ENCODE results near the gene RPL13. TPM values are rescaled to one million over a fixed set of nuclear protein-coding genes. Genes with fewer than 3 reads are reported as not detected.

The RPL13 gene
- total and polyA plus RNA-seq, 2 of the 13 experiments (the other 11 are each of a cell fraction or from before 2014, with no cell fraction given), result 2,988 to 4,411 TPM

DNA sequence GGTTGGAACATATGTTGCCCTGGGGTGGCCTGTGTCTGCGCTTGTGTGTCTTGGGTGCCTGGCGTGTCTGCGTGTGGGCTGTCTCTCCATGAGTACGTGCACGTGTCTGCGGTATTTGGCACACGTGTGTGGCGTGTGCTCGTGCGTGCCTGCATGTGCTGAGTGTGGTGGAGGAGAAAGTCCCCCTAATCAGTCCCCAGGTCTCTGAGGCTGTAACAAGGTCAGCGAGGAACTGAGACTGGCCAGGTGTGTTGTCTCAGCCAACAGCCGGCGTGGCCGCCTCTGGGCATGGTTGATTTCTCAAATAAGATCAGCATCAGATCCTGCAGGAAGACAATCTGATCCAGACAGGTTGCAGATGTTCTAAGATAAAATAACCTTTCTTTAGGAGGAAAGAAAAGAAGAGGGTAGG is 11.6 kb downstream of the RPL13 start (continued):
- TF ChIP-seq ZNF775 (CRISPR knock-in tag; IDR thresholded peaks at IDR 0.05; ENCODE audit: borderline replicate concordance) (no peak), EHMT2 (IDR thresholded peaks at IDR 0.05; ENCODE audit: borderline replicate concordance, low read depth, low read length) (no peak), MATR3 (CRISPR knock-in tag; IDR thresholded peaks at IDR 0.05) (no peak), GFI1 (CRISPR knock-in tag; IDR thresholded peaks at IDR 0.05; ENCODE audit: borderline replicate concordance) (no peak), BRCA1 (CRISPR knock-in tag; IDR thresholded peaks at IDR 0.05) (no peak), KDM4B (CRISPR knock-in tag; IDR thresholded peaks at IDR 0.05) (no peak), ELF4 (CRISPR knock-in tag; IDR thresholded peaks at IDR 0.05; ENCODE audit: borderline replicate concordance) (no peak), ZNF350 (CRISPR knock-in tag; IDR thresholded peaks at IDR 0.05; ENCODE audit: borderline replicate concordance, low read depth) (0 out of 2 replicates have a peak, but pooled peaks have one; percentile 0), ZNF7 (CRISPR knock-in tag; IDR thresholded peaks at IDR 0.05) (no peak), CHCHD3 (CRISPR knock-in tag; IDR thresholded peaks at IDR 0.05) (no peak), ZNF674 (CRISPR knock-in tag; IDR thresholded peaks at IDR 0.05; ENCODE audit: low read depth) (no peak), RELA (CRISPR knock-in tag; IDR thresholded peaks at IDR 0.05) (no peak), KLF16 (CRISPR knock-in tag; IDR thresholded peaks at IDR 0.05) (no peak; a peak in 1 of 4 replicates), ZNF83 (CRISPR knock-in tag; IDR thresholded peaks at IDR 0.05; ENCODE audit: borderline replicate concordance) (0 out of 2 replicates have a peak, but pooled peaks have one; percentile 14), FOXP1 (IDR thresholded peaks at IDR 0.05) (no peak), FOXP1 (CRISPR knock-in tag; IDR thresholded peaks at IDR 0.05) (no peak), SRY (CRISPR knock-in tag; IDR thresholded peaks at IDR 0.05) (no peak), NBN (conservative IDR thresholded peaks at IDR 0.05) (no peak), ZNF550 (CRISPR knock-in tag; IDR thresholded peaks at IDR 0.05; ENCODE audit: borderline replicate concordance) (0 out of 2 replicates have a peak, but pooled peaks have one; percentile 69)
- TF ChIP-seq, protein P1, sequence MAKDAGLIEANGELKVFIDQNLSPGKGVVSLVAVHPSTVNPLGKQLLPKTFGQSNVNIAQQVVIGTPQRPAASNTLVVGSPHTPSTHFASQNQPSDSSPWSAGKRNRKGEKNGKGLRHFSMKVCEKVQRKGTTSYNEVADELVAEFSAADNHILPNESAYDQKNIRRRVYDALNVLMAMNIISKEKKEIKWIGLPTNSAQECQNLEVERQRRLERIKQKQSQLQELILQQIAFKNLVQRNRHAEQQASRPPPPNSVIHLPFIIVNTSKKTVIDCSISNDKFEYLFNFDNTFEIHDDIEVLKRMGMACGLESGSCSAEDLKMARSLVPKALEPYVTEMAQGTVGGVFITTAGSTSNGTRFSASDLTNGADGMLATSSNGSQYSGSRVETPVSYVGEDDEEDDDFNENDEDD (CRISPR knock-in tag; IDR thresholded peaks at IDR 0.05; ENCODE audit: borderline replicate concordance), result no peak
- TF ChIP-seq, protein P2, sequence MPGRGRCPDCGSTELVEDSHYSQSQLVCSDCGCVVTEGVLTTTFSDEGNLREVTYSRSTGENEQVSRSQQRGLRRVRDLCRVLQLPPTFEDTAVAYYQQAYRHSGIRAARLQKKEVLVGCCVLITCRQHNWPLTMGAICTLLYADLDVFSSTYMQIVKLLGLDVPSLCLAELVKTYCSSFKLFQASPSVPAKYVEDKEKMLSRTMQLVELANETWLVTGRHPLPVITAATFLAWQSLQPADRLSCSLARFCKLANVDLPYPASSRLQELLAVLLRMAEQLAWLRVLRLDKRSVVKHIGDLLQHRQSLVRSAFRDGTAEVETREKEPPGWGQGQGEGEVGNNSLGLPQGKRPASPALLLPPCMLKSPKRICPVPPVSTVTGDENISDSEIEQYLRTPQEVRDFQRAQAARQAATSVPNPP (CRISPR knock-in tag; IDR thresholded peaks at IDR 0.05), result no peak
- TF ChIP-seq, protein P3, sequence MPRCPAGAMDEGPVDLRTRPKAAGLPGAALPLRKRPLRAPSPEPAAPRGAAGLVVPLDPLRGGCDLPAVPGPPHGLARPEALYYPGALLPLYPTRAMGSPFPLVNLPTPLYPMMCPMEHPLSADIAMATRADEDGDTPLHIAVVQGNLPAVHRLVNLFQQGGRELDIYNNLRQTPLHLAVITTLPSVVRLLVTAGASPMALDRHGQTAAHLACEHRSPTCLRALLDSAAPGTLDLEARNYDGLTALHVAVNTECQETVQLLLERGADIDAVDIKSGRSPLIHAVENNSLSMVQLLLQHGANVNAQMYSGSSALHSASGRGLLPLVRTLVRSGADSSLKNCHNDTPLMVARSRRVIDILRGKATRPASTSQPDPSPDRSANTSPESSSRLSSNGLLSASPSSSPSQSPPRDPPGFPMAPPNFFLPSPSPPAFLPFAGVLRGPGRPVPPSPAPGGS (CRISPR knock-in tag; IDR thresholded peaks at IDR 0.05), result no peak
- TF ChIP-seq, protein P4, sequence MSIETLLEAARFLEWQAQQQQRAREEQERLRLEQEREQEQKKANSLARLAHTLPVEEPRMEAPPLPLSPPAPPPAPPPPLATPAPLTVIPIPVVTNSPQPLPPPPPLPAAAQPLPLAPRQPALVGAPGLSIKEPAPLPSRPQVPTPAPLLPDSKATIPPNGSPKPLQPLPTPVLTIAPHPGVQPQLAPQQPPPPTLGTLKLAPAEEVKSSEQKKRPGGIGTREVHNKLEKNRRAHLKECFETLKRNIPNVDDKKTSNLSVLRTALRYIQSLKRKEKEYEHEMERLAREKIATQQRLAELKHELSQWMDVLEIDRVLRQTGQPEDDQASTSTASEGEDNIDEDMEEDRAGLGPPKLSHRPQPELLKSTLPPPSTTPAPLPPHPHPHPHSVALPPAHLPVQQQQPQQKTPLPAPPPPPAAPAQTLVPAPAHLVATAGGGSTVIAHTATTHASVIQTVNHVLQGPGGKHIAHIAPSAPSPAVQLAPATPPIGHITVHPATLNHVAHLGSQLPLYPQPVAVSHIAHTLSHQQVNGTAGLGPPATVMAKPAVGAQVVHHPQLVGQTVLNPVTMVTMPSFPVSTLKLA (IDR thresholded peaks at IDR 0.05), result peak; percentile 89
- TF ChIP-seq, protein P5, sequence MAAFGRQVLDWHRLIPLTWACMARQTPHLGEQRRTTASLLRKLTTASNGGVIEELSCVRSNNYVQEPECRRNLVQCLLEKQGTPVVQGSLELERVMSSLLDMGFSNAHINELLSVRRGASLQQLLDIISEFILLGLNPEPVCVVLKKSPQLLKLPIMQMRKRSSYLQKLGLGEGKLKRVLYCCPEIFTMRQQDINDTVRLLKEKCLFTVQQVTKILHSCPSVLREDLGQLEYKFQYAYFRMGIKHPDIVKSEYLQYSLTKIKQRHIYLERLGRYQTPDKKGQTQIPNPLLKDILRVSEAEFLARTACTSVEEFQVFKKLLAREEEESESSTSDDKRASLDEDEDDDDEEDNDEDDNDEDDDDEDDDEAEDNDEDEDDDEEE (CRISPR knock-in tag; IDR thresholded peaks at IDR 0.05), result no peak
